K562 (cell line): ENCODE results near the gene CXCR6. TPM values are rescaled to one million over a fixed set of nuclear protein-coding genes. Genes with fewer than 3 reads are reported as not detected.
A peak's percentile ranks its signal among the peaks of the same experiment; 100 is the strongest.

ENCODE experiments used
- CCAR2 ChIP-seq: fragments of 200-400 bp; formaldehyde crosslinking; IDR thresholded peaks from 2 replicates; pipeline ENCODE4 v1.6.1; 2017; ENCODE audit warnings: mild to moderate bottlenecking, low read depth, low read length
- CHD4 ChIP-seq: fragments of 200-600 bp; sonication (generic); IDR thresholded peaks from 3 replicates; pipeline ENCODE4 v1.6.1; 2012; ENCODE audit warnings: low read depth, mild to moderate bottlenecking, mixed read lengths, low read length, inconsistent platforms; ENCODE audit not compliant: insufficient read depth, insufficient replicate concordance, poor library complexity, severe bottlenecking
- CREM ChIP-seq: IDR thresholded peaks from 2 replicates; pipeline ENCODE4 v1.6.1; 2014; ENCODE audit warnings: antibody characterized with exemption, low read depth
- GABPA ChIP-seq: fragments of 200-800 bp; sonication (Bioruptor generic); conservative IDR thresholded peaks from 2 replicates; pipeline ENCODE4 v1.6.1; 2016; ENCODE audit warnings: low read depth, missing genetic modification characterization, missing compliant biosample characterization
- HDAC2 ChIP-seq: fragments of 450-650 bp; IDR thresholded peaks from 2 replicates; pipeline ENCODE4 v1.6.1; 2016; ENCODE audit warnings: mild to moderate bottlenecking
- KLF1 ChIP-seq: fragments of 450-650 bp; IDR thresholded peaks from 2 replicates; pipeline ENCODE4 v1.6.1; 2016; ENCODE audit warnings: missing genetic modification characterization, missing compliant biosample characterization
- MAX ChIP-seq: sonication (generic); formaldehyde crosslinking; IDR thresholded peaks from 2 replicates; pipeline ENCODE4 v1.9.0; 2022; ENCODE audit warnings: mild to moderate bottlenecking, missing genetic modification reagents
- NELFE ChIP-seq: IDR thresholded peaks from 2 replicates; pipeline ENCODE4 v1.6.1; 2011; ENCODE audit warnings: mild to moderate bottlenecking; ENCODE audit not compliant: insufficient read depth, insufficient read length
- RBBP5 ChIP-seq: fragments of 200-600 bp; sonication (generic); IDR thresholded peaks from 2 replicates; pipeline ENCODE4 v1.6.1; 2012; ENCODE audit warnings: borderline replicate concordance, mild to moderate bottlenecking, low read length, control low read depth, inconsistent platforms; ENCODE audit not compliant: insufficient read depth, poor library complexity, severe bottlenecking
- SAFB2 ChIP-seq: fragments of 200-400 bp; formaldehyde crosslinking; IDR thresholded peaks from 2 replicates; pipeline ENCODE4 v1.6.1; 2018; ENCODE audit warnings: borderline replicate concordance, low read length, low read depth, moderate library complexity; ENCODE audit not compliant: severe bottlenecking
- SAP30 ChIP-seq: fragments of 200-600 bp; sonication (generic); IDR thresholded peaks from 2 replicates; pipeline ENCODE4 v1.6.1; 2012; ENCODE audit warnings: borderline replicate concordance, low read depth, mild to moderate bottlenecking, moderate library complexity, low read length, control low read depth, inconsistent platforms; ENCODE audit not compliant: insufficient read depth, poor library complexity, severe bottlenecking
- SIX5 ChIP-seq, 2 experiments: IDR thresholded peaks; 2 replicates each; pipeline ENCODE4 v1.6.1; 2011; ENCODE audit warnings: low read length in 2 of 2, borderline replicate concordance in 1 of 2, low read depth in 1 of 2, mild to moderate bottlenecking in 1 of 2, moderate library complexity in 1 of 2; ENCODE audit not compliant: insufficient read depth in 1 of 2
- SREBF1 ChIP-seq: fragments of 150-350 bp; IDR thresholded peaks from 2 replicates; pipeline ENCODE4 v1.6.1; 2014; ENCODE audit warnings: antibody characterized with exemption, low read depth, low read length, borderline replicate concordance
- U2AF1 ChIP-seq: fragments of 200-400 bp; formaldehyde crosslinking; optimal IDR thresholded peaks from 2 replicates; pipeline ENCODE3; 2017; ENCODE audit warnings: mild to moderate bottlenecking, low read depth, low read length, moderate library complexity
- ZNF165 ChIP-seq: fragments of 250-450 bp; sonication (Bioruptor Pico); IDR thresholded peaks from 2 replicates; pipeline ENCODE4 v1.4.0; 2020; ENCODE audit warnings: borderline replicate concordance
- ZNF274 ChIP-seq: IDR thresholded peaks from 2 replicates; pipeline ENCODE4 v1.6.1; 2011; ENCODE audit warnings: low read depth, mild to moderate bottlenecking, low read length, moderate library complexity, borderline replicate concordance
- ZNF644 ChIP-seq: fragments of 200-800 bp; sonication (Bioruptor generic); IDR thresholded peaks from 2 replicates; pipeline ENCODE4 v1.6.1; 2016; ENCODE audit warnings: low read depth, missing genetic modification characterization, missing compliant biosample characterization
- ZNF764 ChIP-seq: fragments of 250-450 bp; sonication (Bioruptor Pico); IDR thresholded peaks from 2 replicates; pipeline ENCODE4 v1.4.0; 2020; ENCODE audit warnings: low read depth, mild to moderate bottlenecking, moderate library complexity
- ZNF778 ChIP-seq: fragments of 450-650 bp; formaldehyde crosslinking; IDR thresholded peaks from 2 replicates; pipeline ENCODE4 v1.4.0; 2020; ENCODE audit warnings: mild to moderate bottlenecking, moderate library complexity
- polyA plus RNA-seq, 8 experiments: library from polyadenylated mRNA; depleted of rRNA in 4 of 8; stranded (reverse) in 5 of 8; unstranded in 3 of 8; fragments of >200 nt; fragmentation: Nextera tagmentation in 2 of 8; fragmentation: Illumina TruSeq in 1 of 8; extraction: Ambion mirVana in 2 of 8; extraction: Trizol in 1 of 8; gene quantifications; 2 replicates each; pipeline versions ENCODE4 v1.2.1 to v1.2.3, GENCODE V29; 2011 to 2014; ENCODE audit warnings: inconsistent platforms in 1 of 8, missing spikeins in 1 of 8
- total RNA-seq, 7 experiments: library from RNA; depleted of rRNA in 6 of 7; stranded (reverse); fragments of >200 nt in 6 of 7; fragmentation: Illumina TruSeq in 2 of 7; extraction: Trizol in 2 of 7; gene quantifications; 2 replicates each; pipeline versions ENCODE4 v1.2.1 to v1.2.3, GENCODE V29; 2011 to 2021; ENCODE audit warnings: low replicate concordance in 1 of 7
- TF ChIP-seq, protein P1 (sequence below): fragments of 150-350 bp; conservative IDR thresholded peaks from 2 replicates; pipeline ENCODE4 v1.6.1; 2014; ENCODE audit warnings: low read length
- TF ChIP-seq, protein P2 (sequence below): fragments of 450-650 bp; formaldehyde crosslinking; IDR thresholded peaks from 2 replicates; pipeline ENCODE4 v1.4.0; 2020; ENCODE audit warnings: mild to moderate bottlenecking, moderate library complexity
- TF ChIP-seq, protein P3 (sequence below): fragments of 250-450 bp; sonication (Bioruptor Pico); IDR thresholded peaks from 2 replicates; pipeline ENCODE4 v1.8.0; 2021; ENCODE audit warnings: moderate library complexity, mild to moderate bottlenecking, inconsistent platforms

The CXCR6 gene
- total and polyA plus RNA-seq, 9 of the 15 experiments (the other 6 are each of a cell fraction or from before 2014, with no cell fraction given): 0.28 TPM; not detected in 8

DNA sequence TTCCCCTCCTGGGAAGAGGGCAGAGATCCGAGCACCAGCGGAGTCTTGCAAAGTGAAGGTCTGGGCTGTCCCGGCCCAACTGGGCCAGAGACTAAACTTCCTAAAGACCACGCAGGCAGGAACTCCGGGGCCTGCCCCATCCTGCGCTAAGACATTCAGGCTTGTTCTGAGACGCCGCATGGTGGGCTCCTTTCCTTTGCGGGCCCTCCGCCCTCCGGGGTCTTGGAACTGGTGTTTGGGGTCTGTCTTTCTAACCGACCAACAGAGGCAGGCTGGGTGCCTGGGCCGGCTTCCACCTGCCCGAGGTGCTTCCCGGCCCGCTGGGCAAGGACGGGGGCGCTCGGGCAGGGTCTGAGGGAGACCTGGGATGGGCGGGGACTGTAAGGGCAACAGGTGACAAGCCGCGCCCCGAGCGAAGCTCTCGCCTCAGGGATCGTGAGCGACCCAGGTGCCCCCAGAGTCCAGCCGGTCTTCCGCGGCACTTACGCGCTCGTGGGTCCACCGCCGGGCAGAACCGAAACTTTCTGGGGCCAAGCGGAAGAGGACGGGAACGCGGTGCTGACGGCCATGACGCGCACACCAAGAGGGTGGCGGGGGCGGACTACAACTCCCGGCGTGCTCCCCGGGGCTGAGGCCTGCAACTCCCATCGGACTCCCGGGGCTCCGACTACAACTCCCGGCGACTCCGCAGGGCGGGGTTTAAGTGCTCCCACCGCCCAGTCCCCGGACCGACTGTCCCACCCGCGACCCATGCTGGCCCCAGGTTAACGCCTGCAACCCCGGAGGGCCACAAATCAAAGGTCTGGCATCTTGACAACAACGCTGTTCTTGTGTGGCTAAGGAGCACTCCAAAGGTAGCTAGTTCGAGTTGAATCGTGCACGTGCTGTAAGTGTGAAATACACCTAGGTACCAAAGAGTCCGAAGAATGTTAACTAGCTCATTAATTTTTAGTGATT lies 52.2 kb downstream of the CXCR6 start, which contains the start of gene FYCO1 (continued):
- TF ChIP-seq, protein P1, sequence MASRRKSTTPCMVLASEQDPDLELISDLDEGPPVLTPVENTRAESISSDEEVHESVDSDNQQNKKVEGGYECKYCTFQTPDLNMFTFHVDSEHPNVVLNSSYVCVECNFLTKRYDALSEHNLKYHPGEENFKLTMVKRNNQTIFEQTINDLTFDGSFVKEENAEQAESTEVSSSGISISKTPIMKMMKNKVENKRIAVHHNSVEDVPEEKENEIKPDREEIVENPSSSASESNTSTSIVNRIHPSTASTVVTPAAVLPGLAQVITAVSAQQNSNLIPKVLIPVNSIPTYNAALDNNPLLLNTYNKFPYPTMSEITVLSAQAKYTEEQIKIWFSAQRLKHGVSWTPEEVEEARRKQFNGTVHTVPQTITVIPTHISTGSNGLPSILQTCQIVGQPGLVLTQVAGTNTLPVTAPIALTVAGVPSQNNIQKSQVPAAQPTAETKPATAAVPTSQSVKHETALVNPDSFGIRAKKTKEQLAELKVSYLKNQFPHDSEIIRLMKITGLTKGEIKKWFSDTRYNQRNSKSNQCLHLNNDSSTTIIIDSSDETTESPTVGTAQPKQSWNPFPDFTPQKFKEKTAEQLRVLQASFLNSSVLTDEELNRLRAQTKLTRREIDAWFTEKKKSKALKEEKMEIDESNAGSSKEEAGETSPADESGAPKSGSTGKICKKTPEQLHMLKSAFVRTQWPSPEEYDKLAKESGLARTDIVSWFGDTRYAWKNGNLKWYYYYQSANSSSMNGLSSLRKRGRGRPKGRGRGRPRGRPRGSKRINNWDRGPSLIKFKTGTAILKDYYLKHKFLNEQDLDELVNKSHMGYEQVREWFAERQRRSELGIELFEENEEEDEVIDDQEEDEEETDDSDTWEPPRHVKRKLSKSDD: peak; percentile 76; the same call in 1 of the 2 replicates
- TF ChIP-seq KLF1 (tag) (peak; percentile 44; the same call in 1 of the 2 replicates), SAFB2 (no peak), ZNF165 (CRISPR knock-in tag) (no peak), HDAC2 (no peak), RBBP5 (peak; percentile 90), MAX (CRISPR knock-in tag) (peak; percentile 89), ZNF644 (tag) (peak; percentile 94), ZNF778 (no peak), SIX5 (IDR thresholded peaks at IDR 0.05; ENCODE audit: borderline replicate concordance in 1 of 2, insufficient read depth in 1 of 2, low read depth in 1 of 2, low read length in 2 of 2) (peak; percentile 93 to 94), U2AF1 (peak; percentile 50), ZNF764 (no peak), GABPA (tag) (peak; percentile 80), CREM (peak; percentile 94), NELFE (no peak), SREBF1 (no peak), SAP30 (peak; percentile 80), CCAR2 (no peak), ZNF274 (no peak), CHD4 (no peak)
- TF ChIP-seq, protein P2, sequence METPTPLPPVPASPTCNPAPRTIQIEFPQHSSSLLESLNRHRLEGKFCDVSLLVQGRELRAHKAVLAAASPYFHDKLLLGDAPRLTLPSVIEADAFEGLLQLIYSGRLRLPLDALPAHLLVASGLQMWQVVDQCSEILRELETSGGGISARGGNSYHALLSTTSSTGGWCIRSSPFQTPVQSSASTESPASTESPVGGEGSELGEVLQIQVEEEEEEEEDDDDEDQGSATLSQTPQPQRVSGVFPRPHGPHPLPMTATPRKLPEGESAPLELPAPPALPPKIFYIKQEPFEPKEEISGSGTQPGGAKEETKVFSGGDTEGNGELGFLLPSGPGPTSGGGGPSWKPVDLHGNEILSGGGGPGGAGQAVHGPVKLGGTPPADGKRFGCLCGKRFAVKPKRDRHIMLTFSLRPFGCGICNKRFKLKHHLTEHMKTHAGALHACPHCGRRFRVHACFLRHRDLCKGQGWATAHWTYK (CRISPR knock-in tag): 0 out of 2 replicates have a peak, but pooled peaks have one; percentile 27
- TF ChIP-seq, protein P3, sequence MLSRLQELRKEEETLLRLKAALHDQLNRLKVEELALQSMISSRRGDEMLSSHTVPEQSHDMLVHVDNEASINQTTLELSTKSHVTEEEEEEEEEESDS: no peak
